ENCODE data around the gene BPIFB1.

The BPIFB1 gene

DNA sequence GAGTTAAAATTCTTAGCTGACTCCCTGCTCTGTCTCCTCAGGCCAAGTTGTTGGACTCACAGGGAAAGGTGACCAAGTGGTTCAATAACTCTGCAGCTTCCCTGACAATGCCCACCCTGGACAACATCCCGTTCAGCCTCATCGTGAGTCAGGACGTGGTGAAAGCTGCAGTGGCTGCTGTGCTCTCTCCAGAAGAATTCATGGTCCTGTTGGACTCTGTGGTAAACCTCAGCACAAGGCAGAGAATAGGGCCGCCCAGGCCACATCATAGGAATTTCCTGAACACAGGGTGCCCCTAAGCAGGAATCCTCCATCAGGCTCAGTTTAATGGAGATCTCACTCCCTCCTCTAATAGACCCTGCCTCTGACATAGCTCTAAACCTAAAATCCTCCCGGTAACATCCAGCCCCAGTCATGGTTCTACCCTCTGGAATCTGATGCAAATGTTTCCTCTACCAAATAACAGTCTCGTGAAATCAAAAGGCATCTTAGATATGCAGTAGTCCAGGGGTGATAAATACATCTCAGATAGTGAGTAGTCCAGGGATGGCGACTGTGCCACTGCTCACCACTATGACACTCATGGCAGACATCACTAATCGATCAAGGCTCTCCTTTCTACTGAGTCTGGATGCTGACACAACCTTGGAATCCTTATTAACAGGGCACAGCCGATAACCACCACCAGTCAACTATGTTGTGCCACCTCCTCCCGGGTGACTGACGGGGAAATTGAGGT lies 18.3 kb downstream of the BPIFB1 start:
- DNase-seq = no peak

DNA sequence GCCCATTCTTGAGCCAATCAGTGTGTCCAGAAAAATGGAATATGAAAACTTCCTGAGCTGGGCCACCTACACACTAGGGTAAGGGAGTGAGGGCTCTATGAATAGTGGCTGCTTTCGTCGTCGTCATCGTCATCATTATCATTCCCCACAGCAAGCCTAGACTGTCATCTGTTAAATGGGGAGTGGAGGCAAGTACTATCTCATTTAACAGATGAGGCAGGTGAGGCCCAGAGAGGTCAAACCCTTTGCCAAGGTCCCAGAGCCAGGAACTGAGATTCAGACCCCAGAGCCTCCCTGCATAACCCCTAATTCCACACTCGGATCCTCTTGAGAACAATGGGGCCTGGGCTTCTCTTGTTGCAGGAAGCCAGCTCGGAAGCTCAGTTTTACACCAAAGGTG lies 20.6 kb downstream of the BPIFB1 start:
- DNase-seq = no peak

DNA sequence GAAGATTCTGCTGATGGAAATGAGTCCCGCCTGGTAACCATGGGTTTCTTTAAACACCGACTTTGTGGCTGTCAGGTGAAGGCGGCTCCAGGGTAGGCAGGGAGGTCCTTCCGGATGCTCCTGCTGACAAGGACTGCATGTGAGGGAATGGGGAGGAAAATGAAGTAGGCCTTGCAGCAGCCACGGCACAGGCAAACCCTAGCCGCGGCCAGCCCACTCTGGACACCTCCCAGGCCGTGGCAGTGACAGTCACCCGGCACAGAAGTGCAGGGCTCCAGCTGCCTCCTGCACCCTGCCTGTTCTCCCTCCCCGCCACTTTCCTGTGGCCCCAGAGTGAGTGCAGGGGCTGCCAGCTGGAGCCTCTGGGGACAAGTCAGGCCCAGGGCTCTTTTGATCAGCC lies 21.0 kb downstream of the BPIFB1 start:
- DNase-seq = no peak

DNA sequence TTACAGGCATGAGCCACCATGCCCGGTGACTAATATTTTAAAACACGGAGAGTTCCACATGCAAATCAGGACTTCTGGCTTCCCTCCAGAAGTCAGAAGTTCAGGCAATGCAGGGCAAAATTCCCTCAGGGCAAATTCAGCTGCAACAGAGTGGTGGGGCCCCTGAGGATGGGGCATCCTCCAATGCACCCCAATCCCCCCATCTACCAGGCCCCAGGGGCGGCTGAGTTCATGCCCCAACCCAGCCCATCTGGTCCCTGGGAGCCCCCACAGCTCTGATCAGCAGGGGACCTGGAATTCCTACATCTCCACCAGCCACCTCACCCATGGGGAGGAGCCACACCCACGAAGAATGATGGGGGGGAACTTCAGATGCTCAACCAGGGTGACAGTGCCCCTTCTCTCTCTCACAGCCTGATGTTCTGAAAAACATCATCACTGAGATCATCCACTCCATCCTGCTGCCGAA lies 22.6 kb downstream of the BPIFB1 start:
- no peak for DNase-seq

DNA sequence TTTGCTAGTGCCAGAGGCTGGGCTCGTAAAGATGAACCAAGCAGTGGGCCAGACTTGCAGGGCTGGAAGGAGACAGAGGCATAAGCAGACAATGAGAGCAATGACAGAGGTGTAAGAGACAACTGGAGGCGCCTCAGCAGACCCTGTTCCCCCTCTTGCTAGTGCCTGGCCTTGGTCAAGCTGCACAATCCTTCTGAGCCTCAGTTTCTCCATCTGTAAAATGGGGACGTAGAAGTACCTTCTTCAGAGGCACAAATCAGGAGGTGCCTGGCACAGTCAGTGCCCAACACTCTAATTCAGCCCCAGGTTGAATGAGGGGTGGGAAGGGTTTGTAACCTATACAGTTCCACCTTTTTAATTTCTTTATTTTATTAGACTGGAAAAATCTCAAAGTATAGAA lies 23.2 kb downstream of the BPIFB1 start:
- no peak for DNase-seq

DNA sequence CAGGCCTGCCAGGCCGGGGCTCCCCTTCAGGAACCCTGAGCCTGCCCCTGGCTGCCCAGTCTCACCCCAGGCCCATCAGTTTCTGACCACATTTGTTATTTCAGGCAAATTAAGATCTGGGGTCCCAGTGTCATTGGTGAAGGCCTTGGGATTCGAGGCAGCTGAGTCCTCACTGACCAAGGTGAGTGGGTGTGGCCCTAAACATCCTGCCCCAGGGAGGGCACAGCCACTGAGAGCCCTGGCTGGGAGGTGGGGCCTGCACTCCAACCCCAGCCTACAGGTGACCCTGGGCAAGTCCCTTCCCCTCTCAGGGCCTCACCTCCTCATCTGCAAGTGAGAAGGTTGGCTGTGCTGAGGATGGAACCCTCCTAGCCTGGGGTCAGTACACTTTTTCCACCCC lies 23.8 kb downstream of the BPIFB1 start:
- DNase-seq = no peak

DNA sequence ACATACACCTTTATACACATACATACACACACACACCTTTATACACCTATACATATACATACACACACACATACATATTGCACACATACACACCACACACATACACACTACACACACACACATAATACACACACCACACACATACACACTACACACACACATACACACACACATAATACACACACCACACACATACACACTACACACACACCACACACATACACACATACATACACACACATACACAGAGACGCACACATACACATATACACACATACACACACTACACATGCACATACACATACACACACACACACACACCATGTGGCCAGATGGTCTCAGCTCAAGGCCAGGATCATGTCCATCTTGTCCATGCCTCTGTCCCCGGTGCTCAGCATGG lies 25.7 kb downstream of the BPIFB1 start:
- DNase-seq = no peak

DNA sequence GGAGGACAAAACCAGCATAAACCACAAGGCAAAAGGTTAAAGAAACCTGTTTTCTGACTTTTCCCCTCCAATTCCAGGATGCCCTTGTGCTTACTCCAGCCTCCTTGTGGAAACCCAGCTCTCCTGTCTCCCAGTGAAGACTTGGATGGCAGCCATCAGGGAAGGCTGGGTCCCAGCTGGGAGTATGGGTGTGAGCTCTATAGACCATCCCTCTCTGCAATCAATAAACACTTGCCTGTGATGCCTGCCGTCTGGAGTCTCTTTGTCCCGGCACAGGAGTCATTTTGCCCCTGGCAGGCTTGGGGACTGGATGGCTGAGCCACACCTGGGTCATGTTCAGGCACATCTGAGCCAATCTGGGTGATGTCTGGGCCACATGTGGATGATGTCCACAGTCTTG lies 26.6 kb downstream of the BPIFB1 start:
- DNase-seq = no peak

DNA sequence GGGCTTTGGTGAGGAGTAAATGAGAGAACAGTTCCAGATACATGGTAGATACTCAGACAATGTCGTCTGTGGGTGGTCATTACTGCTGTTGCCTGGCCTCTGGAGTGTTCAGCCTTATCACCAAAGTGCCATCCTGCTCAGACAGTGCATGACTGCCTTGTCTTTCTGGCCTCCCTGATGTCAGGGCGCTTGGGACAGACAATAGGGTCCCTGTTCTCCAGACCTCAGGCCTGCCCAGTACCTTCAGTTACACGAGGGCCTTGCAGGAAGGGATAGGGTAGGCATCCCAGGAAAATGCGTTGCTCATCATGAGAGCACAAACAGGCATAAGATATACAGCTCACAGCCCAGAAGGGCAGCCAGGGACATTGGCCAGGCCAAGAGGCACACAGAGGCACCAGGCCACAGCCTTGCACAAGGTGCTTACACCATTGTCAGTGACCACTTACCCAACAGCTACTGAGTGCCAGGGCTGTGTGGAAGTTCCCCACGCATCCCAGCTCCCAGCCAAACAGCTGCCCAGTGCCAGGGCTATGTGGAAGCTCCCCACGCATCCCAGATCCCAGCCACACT lies 27.4 kb downstream of the BPIFB1 start:
- no peak for DNase-seq

DNA sequence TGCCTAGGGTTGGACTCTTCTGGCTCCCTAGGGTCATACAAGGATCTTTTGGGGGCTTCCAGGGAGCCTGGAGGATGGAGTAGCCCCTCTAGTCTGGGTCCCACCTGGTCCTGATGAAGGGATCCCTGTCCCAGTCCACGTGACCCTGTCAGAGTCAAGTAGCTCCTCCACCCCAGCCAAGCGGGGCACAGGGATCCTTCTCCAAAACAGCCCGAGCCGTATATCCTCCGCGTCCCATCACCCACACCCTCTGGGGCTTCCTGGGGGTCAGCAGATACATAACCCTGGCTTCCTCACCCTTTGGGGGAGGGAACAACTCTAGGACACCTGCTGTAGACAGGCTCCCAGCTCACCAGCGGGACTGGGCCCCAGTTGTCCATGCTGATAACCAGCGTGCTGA lies 28.0 kb downstream of the BPIFB1 start:
- DNase-seq = no peak

DNA sequence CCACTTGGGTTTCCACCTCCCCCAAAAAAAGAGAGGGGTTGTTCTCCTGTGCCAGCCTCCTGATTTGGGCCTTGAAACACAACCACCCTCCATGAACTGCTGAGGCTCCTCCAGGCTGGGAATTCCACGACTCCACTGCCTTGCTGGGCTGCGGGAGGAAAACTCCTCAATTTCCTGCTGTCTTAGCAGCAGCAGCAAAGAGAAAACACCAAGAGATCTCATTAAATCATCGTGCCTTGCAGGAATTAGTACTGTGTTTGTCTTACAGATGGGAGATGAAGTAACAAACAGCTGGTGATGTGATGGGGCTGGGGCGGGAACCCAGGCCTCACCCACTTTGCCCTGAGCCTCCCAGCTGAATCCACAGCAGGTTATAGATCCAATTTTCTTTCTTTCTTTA lies 29.0 kb downstream of the BPIFB1 start:
- DNase-seq = no peak

DNA sequence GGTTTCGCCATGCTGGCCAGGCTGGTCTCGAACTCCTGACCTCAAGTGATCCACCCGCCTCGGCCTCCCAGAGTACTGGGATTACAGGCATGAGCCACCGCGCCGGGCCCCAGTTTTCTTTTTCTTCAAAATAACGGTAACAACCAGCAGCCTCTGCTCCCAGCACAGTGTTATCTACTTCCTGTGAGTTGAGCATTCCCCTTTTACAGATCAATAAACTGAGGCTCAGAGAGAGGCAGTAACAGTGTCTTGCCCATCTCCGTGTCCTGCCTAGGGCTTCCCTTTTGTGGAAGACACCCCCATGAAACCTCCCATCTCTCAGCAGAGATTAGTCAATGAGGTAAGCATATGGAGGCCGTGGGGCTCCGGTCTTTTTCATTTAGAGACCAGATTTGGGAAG lies 29.6 kb downstream of the BPIFB1 start:
- DNase-seq = no peak

DNA sequence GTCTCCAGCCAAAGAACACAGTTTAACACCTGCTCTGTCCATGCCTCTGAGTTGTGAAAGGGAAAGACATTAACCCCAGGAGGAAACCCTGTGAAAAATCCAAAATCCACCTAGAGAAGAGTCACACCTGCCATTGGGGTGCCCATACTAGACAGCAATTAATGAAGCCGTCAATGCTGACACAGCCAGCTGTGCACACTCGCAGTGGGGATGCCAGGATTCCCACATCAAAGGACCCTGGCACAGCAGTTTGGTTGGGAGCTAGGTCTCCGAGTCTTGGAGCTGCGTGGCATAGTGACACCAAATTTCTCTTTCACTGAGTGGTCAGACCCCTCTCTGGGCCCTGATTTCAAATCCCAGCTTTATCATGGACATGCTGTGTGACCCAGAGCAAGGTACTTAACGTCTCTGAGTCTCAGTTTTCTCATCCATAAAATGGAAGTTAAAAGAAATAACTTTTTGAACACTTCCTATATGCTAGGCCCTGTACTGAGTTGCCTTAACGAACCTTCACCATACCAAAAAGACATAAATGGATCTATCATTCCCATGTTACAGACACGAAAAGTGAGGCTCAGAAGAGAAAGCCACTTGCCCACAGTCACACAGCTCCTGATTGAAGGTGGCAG lies 30.8 kb downstream of the BPIFB1 start:
- DNase-seq = no peak

DNA sequence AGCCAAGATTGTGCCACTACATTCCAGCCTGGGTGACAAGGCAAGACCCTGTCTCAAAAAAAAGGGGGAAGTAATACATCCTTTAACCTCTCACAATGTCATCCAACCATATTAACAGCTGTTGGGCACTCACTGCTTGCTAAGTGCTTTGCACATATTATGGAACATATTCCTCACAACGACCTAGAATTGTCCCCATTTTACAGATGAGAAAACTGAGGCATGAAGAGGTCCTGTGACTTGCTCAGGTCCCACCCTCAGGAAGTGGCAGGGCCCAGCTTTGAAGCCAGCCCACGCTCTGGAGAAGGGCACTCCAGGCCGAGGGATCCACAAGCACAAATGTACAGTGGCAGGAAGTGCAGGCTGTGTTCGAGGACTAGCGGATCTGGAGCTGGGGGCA lies 33.3 kb downstream of the BPIFB1 start:
- no peak for DNase-seq

DNA sequence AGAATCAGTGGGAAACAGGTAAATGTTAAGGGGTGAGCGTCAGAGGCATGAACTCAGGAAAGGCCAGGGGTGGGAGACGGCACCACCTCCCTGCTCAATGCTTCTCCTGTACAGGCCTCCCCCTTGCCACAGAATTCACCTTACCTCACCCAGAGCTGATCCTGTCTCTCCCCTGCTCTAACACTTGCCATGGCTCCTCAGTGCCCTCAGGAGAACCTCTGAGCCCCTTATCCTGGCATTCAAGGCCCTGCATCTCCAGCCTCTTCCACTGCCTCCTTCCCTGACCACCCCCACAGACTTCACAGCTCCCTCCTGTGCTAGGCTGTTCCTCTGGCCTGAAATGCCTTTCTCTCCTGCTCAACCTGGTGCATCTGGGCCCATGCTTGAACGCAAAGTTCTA lies 33.9 kb downstream of the BPIFB1 start:
- DNase-seq = no peak

DNA sequence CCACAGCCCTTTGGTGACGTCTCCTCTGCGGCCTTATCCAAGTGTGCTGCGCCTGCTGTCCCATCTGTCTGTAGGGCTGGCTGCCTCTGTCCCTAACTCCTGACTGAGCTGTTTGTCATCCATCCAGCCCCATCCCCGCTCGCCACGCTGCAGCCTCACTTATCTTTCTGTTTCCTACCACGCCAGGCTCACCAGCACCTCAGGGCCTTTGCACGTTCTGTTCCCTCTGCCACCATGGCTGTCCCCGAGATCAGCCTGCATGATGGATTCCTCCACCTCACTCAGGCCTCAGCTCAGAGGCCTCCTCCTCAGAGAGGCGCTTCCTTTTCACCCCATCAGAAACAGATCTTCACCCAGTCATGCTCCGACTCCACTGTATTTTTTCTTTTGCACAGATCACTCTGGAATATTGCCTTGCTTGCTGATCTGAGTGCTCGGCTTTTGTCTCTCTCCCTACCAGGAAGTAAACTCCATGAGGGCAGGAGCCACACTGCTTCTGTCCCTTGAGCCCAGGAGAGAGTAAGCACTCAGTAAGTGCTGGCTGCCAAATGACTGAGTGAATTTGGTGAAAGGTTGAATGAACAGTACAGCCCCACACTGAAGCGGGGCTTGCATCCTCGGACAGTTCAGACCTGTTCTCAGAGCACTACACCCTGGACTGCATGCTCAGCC lies 34.5 kb downstream of the BPIFB1 start:
- no peak for DNase-seq

DNA sequence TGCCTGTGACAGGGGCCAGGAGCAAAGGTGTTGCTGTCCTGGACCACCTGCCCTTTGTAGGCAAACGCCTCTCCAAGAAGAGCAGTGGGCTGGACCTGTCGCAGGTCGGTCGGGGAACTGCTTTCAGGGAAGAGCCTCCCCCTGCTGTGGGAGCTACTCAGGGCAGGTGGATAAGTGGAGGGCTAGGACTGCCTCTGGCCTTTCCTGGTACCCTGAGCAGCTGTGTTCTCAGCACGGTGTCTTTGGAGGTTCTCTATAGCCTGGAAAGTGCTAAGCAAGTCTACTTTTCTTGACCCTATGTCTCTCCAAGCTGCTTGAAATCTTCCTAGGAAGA lies 35.0 kb downstream of the BPIFB1 start:
- DNase-seq = no peak

DNA sequence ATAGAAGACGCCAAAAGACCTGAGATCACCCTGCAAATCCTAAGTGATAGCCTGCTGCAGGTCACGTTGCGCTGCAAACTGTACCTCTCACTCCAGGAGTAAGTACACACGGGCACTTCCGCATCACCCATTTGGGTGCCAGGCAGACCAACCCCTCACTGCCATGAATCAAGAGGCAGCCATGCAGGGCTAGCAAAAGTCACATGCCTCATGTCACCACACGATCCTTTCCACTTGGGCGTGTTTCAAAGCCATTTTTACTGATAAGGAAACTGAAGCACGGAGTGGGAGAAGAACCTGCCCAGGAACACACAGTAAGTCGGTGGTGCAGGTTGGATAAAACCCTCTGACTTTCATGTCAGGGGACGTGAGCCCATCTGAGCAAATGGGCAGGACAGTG lies 37.0 kb downstream of the BPIFB1 start:
- DNase-seq = no peak

DNA sequence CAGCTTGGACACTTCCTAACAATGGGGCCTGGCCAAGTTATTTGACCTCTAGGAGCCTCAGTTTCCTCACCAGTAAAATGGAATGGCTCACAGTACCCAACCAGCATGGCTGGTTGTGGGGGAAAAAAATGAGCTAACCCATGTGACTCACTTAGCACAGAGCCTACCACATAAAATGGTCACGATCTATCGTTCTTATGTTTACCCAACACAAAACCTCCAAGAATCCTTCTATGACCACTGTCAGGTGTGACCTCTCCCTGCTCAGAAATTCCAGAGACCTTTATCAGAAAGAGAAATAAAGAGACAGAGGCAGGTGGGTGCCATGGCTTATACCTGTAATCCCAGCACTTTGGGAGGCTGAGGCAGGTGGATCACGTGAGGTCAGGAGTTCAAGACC lies 39.4 kb downstream of the BPIFB1 start:
- no peak for DNase-seq

DNA sequence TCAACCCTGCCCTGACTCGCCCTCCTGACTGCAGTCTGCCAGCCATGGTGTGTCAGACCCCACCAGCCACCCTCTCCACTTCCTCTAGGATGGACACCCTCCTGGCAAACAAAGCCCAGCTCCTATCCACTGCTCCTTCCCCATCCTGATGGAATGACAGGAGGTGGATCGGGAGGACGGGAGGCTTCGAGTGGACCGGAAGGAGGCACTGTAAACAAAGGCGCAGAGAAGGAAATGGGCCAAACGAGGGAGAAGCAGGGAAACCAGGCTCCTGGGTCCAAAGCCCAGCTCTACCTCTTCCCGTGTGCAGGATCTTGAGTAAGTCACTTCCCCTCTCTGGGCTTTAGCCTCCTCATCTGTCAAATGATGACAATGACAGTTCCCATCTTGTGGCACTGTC lies 40.2 kb downstream of the BPIFB1 start:
- DNase-seq = no peak

DNA sequence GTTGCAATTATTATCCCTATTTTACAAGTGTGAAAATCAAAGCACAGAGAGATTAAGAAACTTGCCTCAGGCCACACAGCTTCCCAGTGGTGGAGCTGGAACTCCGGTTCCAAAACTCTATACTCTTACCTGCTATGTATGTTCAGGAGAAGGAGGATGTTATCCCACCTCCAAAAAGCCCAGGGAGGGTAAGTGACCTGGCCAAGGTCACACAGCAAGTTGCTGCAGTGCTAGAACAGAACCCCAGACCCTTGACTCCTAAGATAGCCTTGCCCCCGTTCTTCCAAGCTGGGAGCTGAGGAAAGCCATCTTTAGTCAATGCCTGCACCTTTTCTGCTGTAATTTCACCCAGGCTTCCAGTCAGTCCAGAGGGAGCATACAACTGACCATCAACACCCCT lies 42.3 kb downstream of the BPIFB1 start:
- no peak for DNase-seq

DNA sequence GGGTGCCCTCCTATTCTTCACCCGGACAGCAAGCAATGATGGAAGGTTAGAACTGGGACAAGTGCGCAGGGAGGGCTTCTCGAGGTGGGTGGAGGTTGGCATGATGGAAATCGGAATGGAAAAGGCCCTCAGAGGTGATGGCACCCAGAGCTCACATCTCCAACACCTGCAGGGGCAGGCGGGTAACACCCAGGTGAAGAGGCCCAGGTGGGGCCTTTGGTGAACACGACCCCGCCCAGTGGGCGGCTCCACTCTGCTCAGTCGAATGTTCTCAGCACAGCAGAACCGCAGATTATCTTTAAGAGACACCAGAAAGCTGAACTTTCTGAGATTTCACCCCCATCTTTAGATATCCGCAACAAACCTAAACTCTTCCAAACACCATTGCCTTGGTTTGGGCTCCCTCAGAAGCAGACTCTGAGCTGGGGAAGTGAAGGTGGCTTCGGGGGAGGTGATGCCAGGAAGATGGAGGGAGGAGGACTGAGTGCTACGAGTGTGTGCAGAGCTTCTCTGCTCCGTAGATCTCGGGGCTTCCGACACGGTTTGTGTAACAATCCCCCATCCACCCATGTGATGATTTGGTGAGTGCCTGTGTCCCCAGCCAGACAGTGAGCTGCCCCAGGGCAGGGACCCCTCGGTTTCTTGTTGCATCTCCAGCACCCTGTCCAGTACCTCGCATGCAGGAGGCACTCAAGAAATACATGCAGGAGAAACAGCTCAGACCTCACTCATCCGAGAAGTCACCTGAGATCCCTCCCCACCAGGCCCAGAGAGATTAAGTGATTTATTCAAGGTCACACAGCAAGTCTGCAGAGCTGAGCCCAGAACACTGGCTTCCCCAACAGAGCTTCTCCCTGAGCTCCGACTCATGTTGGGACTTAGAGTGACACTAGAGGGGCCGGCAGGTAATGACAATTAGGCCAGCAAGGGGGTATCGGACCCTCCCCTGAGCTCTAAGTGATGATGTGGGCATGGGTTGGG lies 45.4 kb downstream of the BPIFB1 start:
- no peak for DNase-seq

DNA sequence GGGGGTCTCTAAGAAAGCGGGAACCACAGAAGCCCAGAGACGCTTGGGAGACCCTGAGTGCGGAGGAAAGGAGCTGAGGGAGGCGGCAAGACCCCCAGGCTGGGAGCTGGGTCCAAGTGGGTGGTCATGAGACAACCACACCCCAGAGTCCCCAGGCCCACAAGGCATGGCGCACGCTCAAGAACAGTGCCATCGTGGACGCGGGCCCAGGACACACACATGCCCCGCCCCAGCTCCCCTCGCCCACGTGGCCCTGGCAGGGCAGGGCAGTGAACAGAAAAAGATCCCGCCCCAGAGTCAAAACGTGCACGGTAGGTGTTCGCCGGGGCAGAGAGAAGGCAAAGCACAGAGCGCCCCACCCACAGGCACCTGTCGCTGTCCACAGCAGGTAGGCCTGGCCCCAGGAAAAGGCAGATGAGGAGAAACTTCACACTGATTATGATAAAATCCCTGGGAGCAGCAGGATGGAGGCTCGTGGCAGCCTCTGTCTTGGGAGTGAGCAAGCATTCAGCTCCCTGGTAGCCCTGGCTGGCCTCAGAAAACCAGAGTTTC lies 50.0 kb downstream of the BPIFB1 start:
- no peak for DNase-seq

All from GOT3 (cell line).